GM19395 (cell line): ENCODE results near the gene NOC4L.
"Not testable (repeated sequence)": the region's sequence is repeated elsewhere in the genome, so short reads cannot be mapped to it uniquely, and the experiment has no call there.

Experiments used
- ATAC-seq: cut with Tn5 transposase; IDR thresholded peaks from one replicate; pipeline ENCODE4 v1.9.1; 2021; ENCODE audit warnings: mild to moderate bottlenecking, moderate library complexity; ENCODE audit not compliant: unreplicated experiment

Gene NOC4L

GRCh38 chr12:132144115-132144809, at the start of gene NOC4L, which contains the start of gene DDX51:
NOC4L (plus strand) TSS chr12:132144457; CDS start chr12:132144489, 32 bp downstream.
DDX51 (minus strand) TSS chr12:132144319; CDS start chr12:132144296, 23 bp downstream.
- ATAC-seq, result peak; percentile 84

DNA sequence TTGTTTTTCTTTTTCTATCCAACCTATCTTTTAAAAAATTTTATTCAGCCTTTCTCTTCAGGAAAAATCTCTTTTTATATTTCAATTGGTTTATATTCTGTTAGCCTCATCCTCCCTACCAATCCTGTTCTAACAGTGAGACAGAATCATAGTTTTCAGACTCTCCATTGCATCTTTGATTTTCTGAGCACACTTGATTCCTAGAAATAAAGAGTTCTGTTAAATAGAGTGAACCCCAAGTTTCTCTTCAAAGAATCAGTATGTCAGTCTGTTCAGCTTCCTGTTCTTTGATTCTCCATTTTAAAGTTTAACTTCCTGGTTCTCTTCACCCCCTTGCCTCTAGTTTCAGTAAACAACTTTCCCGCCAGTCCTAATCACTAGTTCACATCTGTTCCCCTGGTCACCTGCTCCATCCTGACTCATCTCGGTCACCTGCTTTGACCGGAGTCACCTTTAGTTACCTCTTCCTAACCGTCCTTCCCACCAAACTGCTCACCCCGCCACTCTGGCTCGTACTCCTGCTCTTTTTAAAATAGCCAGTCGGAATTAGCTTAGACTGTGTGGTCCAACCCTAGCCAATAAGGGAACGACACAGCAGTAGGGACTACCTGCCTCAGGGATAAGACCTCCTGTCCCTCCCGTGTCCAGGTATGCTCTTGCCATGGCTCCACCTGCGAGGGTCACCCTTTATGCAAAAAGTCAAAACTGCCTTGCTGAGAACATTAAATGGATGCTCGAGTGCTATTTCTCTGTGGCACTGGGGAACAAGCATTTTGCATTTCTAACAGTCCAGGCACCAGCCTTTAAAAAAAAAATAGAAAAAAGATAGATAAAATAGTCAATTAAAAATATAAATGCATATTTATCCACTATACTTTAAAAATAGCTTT, 48.5 kb upstream of the NOC4L start:
- no peak for ATAC-seq

GRCh38 chr12:132099739-132100138, 44.5 kb upstream of the NOC4L start:
- ATAC-seq, result no peak

DNA sequence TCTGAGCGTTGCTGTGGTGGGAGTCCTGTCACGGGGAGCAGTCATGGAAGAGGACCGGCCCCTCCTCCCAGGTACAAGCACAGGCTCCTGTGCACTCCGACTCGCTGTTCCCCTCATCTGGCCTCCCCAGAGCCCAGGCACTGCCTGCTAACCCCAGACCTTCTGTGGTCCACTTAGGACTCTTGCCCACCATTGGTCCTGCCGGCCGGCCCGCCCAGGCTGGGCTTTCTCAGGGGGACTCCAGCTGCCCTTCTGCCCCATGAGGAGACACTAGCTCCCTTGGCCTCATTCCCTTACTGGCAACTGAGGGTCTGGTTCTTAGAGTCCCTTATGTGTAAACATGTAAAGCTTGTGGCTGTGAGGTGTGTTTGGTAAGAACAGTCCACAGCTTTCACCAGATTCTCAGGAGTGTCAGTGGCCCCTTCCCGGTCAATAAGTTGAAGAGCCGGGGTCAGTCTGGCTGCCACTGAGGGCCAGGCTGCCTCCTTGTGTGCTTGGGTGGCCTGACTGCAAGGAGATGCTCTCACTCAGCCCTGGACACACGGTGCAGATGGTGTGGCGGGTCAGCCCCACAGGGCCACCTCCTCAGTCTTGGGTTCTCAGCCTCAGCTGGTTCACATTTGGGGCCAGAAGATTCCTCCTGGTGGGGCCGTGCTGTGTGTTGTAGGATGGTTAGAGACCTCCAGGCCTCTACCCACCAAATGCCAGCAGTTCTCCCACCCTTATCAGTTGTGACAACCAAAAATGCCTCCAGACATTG, 43.8 kb upstream of the NOC4L start:
- ATAC-seq, result no peak

GRCh38 chr12:132102297-132102696, 42.0 kb upstream of the NOC4L start:
- no peak for ATAC-seq

GRCh38 chr12:132103072-132103471, 41.2 kb upstream of the NOC4L start:
- ATAC-seq, result not testable (repeated sequence)

GRCh38 chr12:132103542-132104308, 40.5 kb upstream of the NOC4L start:
- no peak for ATAC-seq

GRCh38 chr12:132105467-132105866, 38.8 kb upstream of the NOC4L start:
- ATAC-seq, result no peak

DNA sequence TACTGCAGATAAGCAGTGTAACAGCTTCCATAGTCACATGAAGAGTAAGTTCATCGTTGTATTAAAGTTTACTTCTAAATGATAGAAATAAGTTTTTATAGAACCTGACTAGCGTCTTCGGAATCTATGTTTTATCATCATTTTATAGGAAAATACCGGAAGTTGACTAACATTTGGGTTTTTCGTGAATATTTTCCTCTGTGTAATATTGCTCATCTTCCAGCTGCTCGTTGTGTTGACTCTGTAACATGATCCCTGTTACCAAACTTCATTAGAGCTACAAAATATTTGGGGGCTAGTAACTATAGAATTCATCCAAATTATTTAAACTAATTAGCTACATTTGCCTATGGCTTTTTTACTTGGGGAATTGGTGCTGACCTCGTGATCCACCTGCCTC, 37.3 kb upstream of the NOC4L start:
- ATAC-seq, result no peak

DNA sequence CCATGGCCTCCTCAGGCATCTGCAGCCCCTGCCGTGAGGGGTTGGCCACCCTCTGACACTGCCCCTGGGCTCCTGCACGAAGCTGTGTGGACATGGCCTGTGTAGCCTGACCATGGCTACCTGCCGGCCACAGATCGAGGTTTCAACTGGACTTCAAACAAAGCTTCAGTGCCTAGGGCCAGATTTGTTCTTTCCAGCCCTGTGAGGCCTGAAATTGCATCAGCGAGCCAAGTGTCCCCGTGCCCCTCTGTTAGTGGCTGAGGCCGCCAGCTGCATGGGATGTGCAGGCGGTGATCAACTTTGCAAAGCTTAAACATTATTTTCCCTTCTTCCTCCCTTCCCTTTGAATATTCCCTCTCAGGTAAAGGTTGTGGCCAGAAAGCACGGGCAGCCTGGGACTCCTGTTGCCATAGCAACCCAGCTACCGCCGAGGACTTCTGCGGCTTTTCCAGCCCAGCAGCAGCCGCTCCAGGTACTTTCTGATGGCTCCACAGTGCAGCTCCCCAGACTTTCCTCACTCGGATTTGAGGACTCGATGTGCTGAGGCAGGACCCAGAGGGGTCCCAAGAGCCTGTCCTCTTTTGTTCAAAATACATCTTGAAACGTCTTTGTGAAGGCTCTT, 35.9 kb upstream of the NOC4L start:
- ATAC-seq, result no peak

GRCh38 chr12:132109741-132110140, 34.5 kb upstream of the NOC4L start:
- no peak for ATAC-seq

DNA sequence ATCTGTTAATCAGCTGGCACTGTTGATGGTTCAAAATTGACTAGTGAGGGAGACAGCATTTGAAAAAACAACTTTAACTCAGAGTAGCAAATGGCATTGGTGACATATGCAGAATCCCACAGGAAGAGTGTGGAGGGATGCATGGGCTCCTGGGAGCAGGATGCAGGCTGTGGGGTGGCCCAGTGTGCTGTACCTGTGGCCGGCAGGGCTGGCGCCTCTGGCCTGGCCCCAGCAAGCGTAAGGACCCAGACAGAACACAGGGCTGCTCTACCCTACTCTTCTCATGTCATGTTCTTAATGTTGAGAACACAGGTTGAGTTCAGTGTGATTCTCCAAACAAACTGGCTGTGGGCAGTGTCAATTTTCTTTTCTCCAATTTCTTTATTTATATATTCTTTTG, 33.6 kb upstream of the NOC4L start:
- ATAC-seq, result no peak

DNA sequence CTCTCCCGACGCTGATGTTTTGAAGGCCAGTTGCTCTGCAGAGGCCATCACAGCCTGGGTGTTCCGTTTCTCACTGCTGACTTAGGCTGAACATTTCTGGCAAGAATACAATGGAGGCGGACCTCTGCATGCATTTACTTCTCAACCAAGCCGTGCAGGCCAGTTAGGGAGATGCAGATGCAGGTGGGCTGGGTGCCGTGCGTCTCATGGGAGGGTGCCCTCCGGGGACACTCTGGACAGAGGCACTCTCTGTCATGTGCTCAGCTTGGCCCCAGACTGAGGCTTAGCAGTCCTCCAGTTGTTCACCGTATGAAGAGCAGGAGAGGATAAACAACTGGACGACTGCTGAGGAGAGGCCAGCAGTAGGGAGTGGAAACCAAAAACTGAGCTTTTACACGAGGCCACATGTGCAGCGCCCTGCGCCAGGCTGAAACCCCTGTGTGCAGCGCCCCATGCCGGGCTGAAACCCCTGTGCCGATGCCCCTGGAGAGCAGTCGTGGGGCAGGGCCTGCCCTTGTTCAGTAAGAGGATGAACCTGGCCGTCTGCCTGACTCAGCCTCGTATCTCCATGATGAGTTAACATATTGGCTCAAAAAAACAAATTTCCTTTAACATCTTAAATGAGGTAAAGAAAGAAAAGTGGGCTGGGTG, 32.5 kb upstream of the NOC4L start:
- ATAC-seq, result no peak

- no peak for ATAC-seq
Measured at GRCh38 chr12:132114667-132115066, 29.6 kb upstream of the NOC4L start.

DNA sequence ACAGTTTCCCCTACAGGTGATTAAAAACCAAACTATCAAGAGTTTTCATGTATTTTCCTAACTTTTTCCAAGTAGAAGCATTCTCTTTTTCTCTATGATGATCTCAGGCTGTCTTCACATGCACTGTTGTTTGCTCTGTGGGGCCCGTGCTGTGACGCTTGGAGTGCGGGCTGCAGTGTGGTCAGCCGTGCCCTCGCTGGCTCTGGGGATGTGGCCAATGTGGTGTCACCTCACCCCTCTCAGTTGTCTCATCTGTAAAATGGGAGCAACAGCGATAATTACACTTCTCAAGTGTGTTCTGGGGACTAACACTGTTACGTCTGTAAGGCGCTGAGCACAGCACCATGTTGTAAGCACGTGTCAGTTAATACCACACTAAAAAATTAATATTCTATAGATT, 28.8 kb upstream of the NOC4L start:
- no peak for ATAC-seq

DNA sequence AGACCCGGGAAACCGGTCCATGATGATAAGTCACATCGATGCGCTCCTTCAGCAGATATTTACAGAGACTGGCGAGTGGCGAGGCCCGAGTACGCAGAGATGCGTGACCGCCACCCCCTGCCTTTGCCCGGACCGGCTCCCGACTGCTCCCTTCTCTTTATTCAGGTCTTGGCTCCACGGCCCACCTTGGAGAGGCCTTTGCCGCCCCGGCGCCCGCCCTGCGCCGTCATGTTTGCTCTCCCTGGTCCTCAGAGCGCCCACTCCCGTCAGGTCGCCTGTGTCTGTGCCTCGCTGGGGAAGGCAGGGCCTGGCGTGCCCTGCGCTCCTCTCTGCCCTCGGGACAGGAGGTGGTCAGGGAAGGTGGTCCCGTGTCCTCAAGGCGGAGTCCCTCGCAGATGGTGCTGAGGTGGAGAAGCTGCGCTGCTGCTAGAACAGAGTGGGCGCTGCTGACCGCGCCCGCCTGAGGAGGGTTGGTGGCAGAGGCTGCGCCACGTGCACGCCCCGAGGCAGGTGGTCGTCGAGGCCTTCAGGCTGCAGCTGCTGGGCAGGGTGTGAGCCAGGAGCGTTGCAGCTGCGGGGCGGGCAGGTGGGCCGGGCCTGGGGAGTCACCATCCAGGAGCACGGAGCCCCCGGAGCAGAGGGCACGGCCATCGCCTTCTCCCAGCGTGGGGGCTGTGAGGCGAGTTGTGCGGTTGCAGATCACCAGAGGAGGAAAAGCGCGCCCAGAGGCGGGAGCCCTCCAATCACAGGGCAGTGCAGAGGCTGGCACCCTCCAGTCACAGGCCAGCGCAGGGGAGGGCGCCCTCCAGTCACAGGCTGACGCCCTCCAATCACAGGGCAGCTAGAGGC, 27.3 kb upstream of the NOC4L start:
- no peak for ATAC-seq

DNA sequence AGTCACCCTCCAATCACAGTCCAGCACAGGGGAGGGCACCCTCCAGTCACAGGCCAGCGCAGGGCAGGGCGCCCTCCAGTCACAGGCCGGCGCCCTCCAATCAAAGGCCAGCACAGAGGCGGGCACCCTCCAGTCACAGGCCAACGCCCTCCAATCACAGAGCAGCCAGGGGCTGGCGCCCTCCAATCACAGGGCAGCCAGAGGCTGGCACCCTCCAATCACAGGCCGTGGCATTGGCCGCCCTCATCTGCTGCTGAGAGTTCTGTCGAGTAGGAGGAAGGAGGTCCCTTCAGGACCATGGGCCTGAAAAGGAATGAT, 26.7 kb upstream of the NOC4L start:
- no peak for ATAC-seq

- ATAC-seq, result no peak
Measured at GRCh38 chr12:132118876-132119275, 25.4 kb upstream of the NOC4L start.

DNA sequence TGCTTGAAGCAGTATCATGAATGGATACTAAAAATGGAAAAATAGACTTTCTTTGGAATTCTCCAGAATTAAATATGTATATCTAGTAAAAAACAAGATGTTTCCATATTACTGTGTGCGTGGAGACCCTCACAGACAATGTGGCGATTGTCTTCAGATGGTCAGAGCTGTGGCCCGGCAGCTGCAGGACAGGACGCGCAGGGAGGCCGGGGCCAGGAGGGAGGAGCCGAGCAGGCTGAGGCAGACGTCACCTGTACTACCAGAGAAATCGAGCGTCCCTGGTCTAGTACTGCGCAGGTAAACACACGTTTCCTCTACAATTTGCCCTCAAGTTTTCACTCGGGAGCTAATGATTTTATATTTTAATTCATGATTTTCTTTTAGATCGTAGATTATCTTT, 23.0 kb upstream of the NOC4L start:
- no peak for ATAC-seq
